Kidney capillary endothelial cell (primary cell): Measurements from ENCODE around the gene ZFP14.

Experiments used
- DNase-seq: peaks from one replicate; pipeline ENCODE4 v3.0.0-alpha.2; 2018; ENCODE audit warnings: low spot score

Gene ZFP14

GRCh38 chr19:36378625-36379509 is at the start of gene ZFP14:
TSS of gene ZFP14 (minus strand) at chr19:36379201. CDS start at chr19:36367892, 11,309 bp downstream.
- DNase-seq: peak; percentile 89

DNA sequence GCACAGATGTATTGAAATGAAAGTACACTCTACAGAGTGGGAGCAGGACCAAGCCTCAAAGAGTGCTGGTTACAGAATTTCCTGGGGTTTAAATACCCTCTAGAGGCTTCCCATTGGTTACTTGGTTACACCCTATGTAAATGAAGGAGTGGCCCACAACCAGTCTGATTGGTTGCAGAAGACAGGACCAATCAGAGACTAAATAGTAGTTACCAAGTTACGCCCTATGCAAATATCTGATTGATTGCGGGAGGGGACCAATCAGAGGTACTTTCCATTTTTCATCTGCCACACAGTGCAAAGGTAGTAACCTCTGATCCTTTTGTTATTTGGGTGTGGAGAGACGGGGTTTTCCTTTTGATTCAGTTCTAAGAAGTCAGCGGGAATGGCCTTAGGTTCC is 44.9 kb upstream of the ZFP14 start:
- DNase-seq: no peak

- no peak for DNase-seq
Observed at GRCh38 chr19:36421749-36422481, 42.9 kb upstream of the ZFP14 start.

DNA sequence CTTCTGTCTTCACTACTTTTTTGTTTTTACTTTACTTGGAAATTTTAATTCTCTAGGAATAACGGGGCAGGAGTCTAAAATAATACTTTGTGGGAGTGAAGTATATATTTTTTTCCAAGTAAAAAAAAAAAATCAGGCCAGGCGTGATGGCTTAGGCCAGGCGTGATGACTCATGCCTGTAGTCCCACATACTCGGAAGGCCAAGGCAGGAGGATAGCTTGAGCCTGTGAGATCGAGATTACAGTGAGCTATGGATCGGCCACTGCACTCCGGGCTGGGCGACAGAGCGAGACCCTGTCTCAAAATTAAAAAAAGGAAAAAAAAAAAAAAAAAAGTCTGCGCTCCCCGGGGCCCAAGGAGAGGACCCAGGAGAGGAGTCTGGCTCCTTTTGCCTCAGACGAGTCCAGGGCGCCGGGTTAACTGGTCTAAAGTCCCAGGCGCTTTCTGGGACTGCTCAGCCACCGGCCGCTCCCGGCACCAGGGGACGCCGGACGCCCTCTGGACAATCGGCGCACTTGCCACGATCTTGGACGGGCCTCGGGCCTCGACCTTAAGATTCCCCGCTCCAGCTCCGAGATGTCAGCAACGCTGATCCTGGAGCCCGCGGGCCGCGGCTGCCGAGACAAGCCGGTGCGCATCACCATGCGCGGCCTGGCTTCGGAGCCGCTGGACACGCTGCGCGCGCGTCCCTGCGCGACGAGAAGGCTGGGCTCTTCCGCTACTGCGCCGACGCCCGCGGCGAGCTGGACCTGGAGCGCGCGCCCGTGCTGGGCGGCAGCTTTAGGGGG is 42.2 kb upstream of the ZFP14 start:
- DNase-seq: peak; percentile 11

DNA sequence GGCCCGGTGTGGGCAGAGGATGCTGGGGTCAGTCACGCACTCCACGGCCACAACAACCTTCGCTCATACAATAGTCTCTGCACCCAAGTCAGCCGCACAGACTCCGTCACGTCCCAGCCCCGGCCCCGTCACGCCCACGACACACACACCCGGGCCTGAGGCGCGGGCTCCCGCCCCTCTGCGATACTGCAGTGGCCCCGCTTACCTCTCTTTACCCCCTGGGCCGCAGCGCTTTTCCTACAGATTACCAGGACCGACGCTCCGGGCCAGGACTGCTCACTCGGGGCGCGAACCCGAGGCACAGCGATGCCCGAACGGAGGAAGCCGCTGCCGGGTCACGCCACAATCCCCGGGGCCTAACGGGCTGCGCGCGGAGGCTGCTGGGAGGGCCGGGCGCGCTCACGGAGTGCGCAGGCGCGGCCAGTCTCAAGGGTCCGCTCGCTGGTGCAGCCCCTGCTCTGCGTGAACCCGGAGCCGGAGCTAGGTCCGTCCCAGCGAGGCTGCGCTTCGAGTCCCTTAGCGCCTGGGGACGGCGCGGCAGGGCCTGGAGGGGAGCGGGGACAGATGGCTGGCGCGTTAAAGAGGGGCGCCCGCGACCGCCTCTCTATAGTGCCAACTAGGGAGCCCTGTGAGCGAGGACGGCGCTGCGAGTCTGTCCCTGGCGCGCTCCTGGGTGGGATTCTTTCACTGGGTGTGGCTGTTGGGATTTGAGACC is 39.4 kb upstream of the ZFP14 start, which contains the start of gene ZFP82:
ZFP82 (minus strand) TSS at position 358 of the 715 bp plus-strand sequence. CDS start 8,855 bp downstream, outside the sequence.
- DNase-seq: peak; percentile 69

- DNase-seq: no peak
Observed at GRCh38 chr19:36417752-36418286, 38.8 kb upstream of the ZFP14 start.

- DNase-seq: no peak
Observed at GRCh38 chr19:36409841-36410240, 30.8 kb upstream of the ZFP14 start.

GRCh38 chr19:36408101-36408500 is 29.1 kb upstream of the ZFP14 start:
- no peak for DNase-seq

- no peak for DNase-seq
Observed at GRCh38 chr19:36404498-36404897, 25.5 kb upstream of the ZFP14 start.

DNA sequence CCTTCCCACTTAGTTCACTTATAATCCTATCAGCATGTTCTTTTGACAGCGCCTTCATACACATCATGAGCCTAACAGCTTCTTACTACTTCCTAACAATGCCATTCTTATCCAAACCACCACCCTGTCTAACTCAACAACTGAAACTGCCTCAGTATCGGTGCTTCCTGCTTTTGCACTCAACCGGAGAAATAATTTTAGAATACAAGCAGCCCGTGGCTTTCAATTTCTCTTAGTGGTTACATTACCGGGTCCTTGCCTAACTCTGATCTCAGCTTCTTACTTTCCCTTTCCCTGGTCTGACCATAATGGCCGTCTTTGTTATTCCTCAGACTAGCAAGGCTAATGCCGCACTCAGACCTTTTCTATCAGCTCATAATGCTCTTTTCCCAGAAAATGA is 22.5 kb upstream of the ZFP14 start:
- DNase-seq: no peak

GRCh38 chr19:36398571-36398970 is 19.6 kb upstream of the ZFP14 start:
- no peak for DNase-seq

GRCh38 chr19:36392916-36393673 is 14.1 kb upstream of the ZFP14 start:
- no peak for DNase-seq

DNA sequence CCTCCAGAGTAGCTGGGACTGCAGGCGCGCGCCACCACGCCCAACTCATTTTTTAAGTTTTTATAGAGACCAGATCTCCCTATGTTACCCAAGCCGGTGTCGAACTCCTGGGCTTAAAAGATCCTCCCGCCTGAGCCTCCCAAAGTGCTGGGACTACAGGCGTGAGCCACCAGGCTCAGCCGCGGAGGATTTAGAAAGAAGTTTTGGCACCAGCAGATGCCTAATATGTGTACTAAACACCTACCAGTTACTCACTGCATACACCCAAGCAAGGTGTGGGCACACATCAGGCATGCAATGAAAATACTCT is 464 bp upstream of the ZFP14 start:
- DNase-seq: no peak

GRCh38 chr19:36377541-36378178 is 1.3 kb downstream of the ZFP14 start:
- DNase-seq: no peak

GRCh38 chr19:36373638-36374156 is 5.3 kb downstream of the ZFP14 start:
- no peak for DNase-seq

- DNase-seq: no peak
Observed at GRCh38 chr19:36371886-36372285, 7.1 kb downstream of the ZFP14 start.

GRCh38 chr19:36363845-36364244 is 15.2 kb downstream of the ZFP14 start:
- DNase-seq: no peak

- no peak for DNase-seq
Observed at GRCh38 chr19:36340786-36341372, 38.1 kb downstream of the ZFP14 start.

DNA sequence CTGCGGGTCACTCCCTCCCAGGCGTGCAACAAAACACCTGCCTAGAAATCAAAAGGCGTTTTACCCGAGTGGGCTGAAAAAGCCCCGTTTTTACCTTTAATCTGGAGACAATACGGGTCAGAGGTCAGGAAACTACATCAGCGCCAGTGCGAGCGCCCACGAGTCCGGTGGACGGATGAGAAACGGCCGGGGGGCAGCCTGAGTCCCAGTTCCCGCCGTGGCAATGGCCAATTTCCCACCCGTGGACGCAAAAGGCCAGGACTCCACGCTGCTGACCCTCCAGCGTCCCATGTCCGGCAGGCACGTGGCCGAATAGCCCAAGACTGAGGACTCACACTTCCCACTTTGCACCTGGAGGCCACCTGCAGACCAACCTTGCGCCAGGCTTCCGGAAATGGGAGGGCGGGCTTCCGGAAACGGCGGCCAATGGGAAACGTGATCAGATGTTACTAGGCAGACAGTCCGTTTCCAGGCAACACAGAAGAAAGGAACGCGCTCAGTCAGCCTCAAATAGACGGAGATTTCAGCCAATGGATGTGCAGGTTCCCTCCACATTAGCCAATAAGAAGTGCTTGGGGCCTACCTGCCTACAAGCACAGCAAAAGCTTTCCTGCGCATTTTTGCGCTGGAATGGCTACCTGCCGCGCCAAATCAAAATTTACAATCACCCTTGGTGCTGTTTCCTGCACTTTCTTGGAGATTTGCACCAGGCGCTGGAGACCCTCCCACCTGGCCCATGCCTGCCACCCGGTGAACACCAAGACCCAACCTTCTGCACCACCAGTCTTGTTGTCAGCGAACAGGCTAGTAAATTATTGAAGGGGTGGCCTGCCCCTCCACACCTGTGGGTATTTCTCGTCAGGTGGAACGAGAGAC is 47.4 kb downstream of the ZFP14 start:
- peak; percentile 72 for DNase-seq
